Kidney (tissue), 14 donors: Measurements from ENCODE around the gene PIGX. TPM values are rescaled to one million over a fixed set of nuclear protein-coding genes. Genes with fewer than 3 reads are reported as not detected.
"Not testable (repeated sequence)": the region's sequence is repeated elsewhere in the genome, so short reads cannot be mapped to it uniquely, and the experiment has no call there.

Experiments used
- DNase-seq, 5 donors: peaks; one replicate each; pipeline ENCODE4 v3.0.0-alpha.2; 2013 to 2020
- FAIRE-seq: peaks from 2 replicates; lab custom pipeline; 2012; peaks lifted over from hg19 to GRCh38; lab: Jason Lieb, UNC
- H3K27ac ChIP-seq, 2 donors: one replicate each; pipeline ENCODE4 v1.7.0; 2013; ENCODE audit warnings: low read depth in 2 of 2, low read length in 2 of 2, inconsistent platforms in 1 of 2
- H3K27me3 ChIP-seq: one replicate; pipeline ENCODE4 v1.7.1; 2013; ENCODE audit warnings: low read length, inconsistent platforms; ENCODE audit not compliant: control insufficient read depth, insufficient read depth
- H3K36me3 ChIP-seq, 3 donors: one replicate each; pipeline versions ENCODE4 v1.7.0 to v1.7.1; 2013; ENCODE audit warnings: low read length in 3 of 3, control low read depth in 1 of 3, inconsistent platforms in 1 of 3; ENCODE audit not compliant: insufficient read depth in 3 of 3, control insufficient read depth in 2 of 3
- H3K4me1 ChIP-seq, 3 donors: one replicate each; pipeline versions ENCODE4 v1.7.0 to v1.7.1; 2013; ENCODE audit warnings: low read length in 3 of 3, inconsistent platforms in 1 of 3, low read depth in 1 of 3; ENCODE audit not compliant: control insufficient read depth in 2 of 3, insufficient read depth in 2 of 3
- H3K4me3 ChIP-seq, 3 donors: one replicate each; pipeline versions ENCODE4 v1.7.0 to v1.8.1; 2013; ENCODE audit warnings: low read length in 3 of 3, control low read depth in 1 of 3, inconsistent platforms in 1 of 3
- H3K9ac ChIP-seq, 3 donors: one replicate each; pipeline versions ENCODE4 v1.7.0 to v1.7.1; 2013; ENCODE audit warnings: low read length in 3 of 3, control low read depth in 1 of 3, inconsistent platforms in 1 of 3
- H3K9me3 ChIP-seq, 3 donors: one replicate each; pipeline versions ENCODE4 v1.7.0 to v1.7.1; 2013; ENCODE audit warnings: low read length in 3 of 3, control low read depth in 1 of 3, inconsistent platforms in 1 of 3; ENCODE audit not compliant: control insufficient read depth in 2 of 3, insufficient read depth in 1 of 3
- CTCF ChIP-seq: IDR thresholded peaks from 3 replicates; pipeline ENCODE4 v1.5.1; 2012; ENCODE audit warnings: mild to moderate bottlenecking, moderate library complexity, borderline replicate concordance; ENCODE audit not compliant: insufficient read depth; ENCODE audit errors: extremely low read depth
- intact Hi-C: fragments of 100-400 bp; cut with DNase I; formaldehyde crosslinking; loops from one replicate; pipeline ENCODE4 v1.11.1; 2022
- polyA plus RNA-seq: library from polyadenylated mRNA; stranded (reverse); fragments of 350-450 nt; fragmentation: Illumina TruSeq; extraction: RNeasy Lipid Tissue Mini Kit (QIAGEN cat#74804); gene quantifications from one replicate; pipeline ENCODE4 v1.2.3, GENCODE V29; 2014; ENCODE audit warnings: low read depth, low replicate concordance; ENCODE audit not compliant: insufficient read depth
- total RNA-seq: library from RNA; stranded (reverse); fragmentation: NEBNext Ultra II Directional; extraction: Animal tissue kit (Norgen Biotek cat#: 25700); gene quantifications from one replicate; pipeline ENCODE4 v1.2.1, GENCODE V29; 2021
- donor health status: control.
- donor health status: control.
- donor health status: control.
- donor health status: control.
- donor health status: control.
- donor health status: DM: yes; HTN: yes; CAD: no.
- donor health status: Normal renal cell carcinoma (clear cell type).

Gene PIGX
- total and polyA plus RNA-seq, 2 donors from 2014 or later, result 15.7 to 19.6 TPM

DNA sequence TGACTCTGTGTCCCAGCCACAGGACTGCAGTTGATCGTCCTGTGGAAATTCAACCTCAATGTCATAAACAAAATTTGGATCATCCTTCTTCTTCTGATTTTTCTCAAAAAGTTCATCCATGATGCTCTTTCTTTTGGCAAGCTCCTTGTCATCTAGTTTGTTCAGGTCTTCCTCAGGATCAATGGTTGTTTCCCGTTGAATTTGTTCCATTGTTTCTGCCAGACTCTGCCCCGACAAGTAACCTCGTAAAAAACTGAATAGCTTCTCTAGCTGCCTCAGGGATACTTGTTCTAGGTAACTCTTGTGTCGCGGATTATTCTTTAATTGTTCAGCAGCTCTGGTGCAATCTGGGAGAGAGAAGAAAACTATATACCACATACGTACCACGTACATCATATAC is 4.6 kb upstream of the PIGX start:
- Histone ChIP-seq H3K27ac (no peak overlapping the region), H3K36me3 (no peaks in the 10 kb centered on the region), H3K4me1 (peaks cover 0 to 5% (median 0%) of the 10 kb centered on the region in 3 donors), H3K9me3 (no peaks in the 10 kb centered on the region), H3K9ac (no peak overlapping the region), H3K4me3 (no peak overlapping the region), H3K27me3 (no peaks in the 10 kb centered on the region)
- TF ChIP-seq CTCF, result no peak
- FAIRE-seq, result no peak
- no peak for DNase-seq
- intact Hi-C loops, result no loop called here

DNA sequence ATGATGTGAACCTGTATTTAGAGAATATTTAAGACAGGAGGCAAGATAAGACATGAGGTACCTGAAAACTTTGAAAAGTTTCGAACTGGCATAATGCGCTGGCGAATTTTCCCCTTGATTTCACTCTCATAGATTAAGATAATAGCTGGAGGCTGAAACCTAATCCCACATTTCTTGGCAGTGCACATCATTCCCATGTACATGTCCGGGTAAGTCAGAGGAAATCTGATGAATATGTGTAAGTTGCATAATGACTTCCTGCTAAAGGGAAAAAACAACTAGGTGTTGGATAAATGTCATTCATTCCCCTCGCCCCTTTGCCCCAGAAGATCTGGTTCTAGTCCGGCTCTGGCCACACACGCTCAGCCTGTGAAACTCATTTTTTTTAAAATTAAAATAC is 3.7 kb upstream of the PIGX start:
- Histone ChIP-seq H3K4me1 (peaks cover 0 to 7% (median 0%) of the 10 kb centered on the region in 3 donors), H3K36me3 (no peaks in the 10 kb centered on the region), H3K4me3 (no peak overlapping the region), H3K9ac (no peak overlapping the region), H3K9me3 (no peaks in the 10 kb centered on the region), H3K27ac (no peak overlapping the region), H3K27me3 (no peaks in the 10 kb centered on the region)
- intact Hi-C loops, result no loop called here
- FAIRE-seq, result no peak
- DNase-seq, result no peak
- TF ChIP-seq CTCF, result no peak

- Histone ChIP-seq H3K9me3 (no peaks in the 10 kb centered on the region), H3K36me3 (no peaks in the 10 kb centered on the region), H3K4me3 (peak overlapping the region; percentile 70 to 85 (median 79)), H3K4me1 (peaks cover 0 to 7% (median 0%) of the 10 kb centered on the region in 3 donors), H3K27ac (peak overlapping the region; percentile 80 to 83), H3K9ac (peak overlapping the region; percentile 71 to 85 (median 72)), H3K27me3 (no peaks in the 10 kb centered on the region)
- no peak for FAIRE-seq
- TF ChIP-seq CTCF, result no peak
- intact Hi-C loops, result no loop called here
- peak in 3 of 5 donors; percentile 4 to 85 (median 77) for DNase-seq
Observed at GRCh38 chr3:196712514-196713413, 587 bp downstream of the PIGX start.

- H3K9me3 ChIP-seq, H3K36me3 ChIP-seq, H3K27me3 ChIP-seq, intact Hi-C loops, FAIRE-seq, H3K9ac ChIP-seq, H3K27ac ChIP-seq, H3K4me1 ChIP-seq, DNase-seq, H3K4me3 ChIP-seq: not testable (repeated sequence)
Observed at GRCh38 chr3:196717162-196717561, 5.0 kb downstream of the PIGX start.
